Central memory CD4-positive, alpha-beta T cell (primary cell): ENCODE measurements around the gene SPATS2L.
A peak's percentile ranks its signal among the peaks of the same experiment; 100 is the strongest.

Experiments used
- DNase-seq: peaks from one replicate; pipeline ENCODE4 v3.0.0; 2022
- total RNA-seq, 3 experiments: gene quantifications; one replicate each; lab custom pipeline; 2026; lab: John Stamatoyannopoulos, UW

Gene SPATS2L, protein sequence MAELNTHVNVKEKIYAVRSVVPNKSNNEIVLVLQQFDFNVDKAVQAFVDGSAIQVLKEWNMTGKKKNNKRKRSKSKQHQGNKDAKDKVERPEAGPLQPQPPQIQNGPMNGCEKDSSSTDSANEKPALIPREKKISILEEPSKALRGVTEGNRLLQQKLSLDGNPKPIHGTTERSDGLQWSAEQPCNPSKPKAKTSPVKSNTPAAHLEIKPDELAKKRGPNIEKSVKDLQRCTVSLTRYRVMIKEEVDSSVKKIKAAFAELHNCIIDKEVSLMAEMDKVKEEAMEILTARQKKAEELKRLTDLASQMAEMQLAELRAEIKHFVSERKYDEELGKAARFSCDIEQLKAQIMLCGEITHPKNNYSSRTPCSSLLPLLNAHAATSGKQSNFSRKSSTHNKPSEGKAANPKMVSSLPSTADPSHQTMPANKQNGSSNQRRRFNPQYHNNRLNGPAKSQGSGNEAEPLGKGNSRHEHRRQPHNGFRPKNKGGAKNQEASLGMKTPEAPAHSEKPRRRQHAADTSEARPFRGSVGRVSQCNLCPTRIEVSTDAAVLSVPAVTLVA
- 6.8 to 9.4 (median 7.4) reads per million in 3 experiments for total RNA-seq

GRCh38 chr2:200306196-200306930 is at the start of gene SPATS2L:
Gene SPATS2L (plus strand): TSS chr2:200306693. CDS start chr2:200389245, 82,552 bp downstream.
- peak; percentile 21 for DNase-seq

GRCh38 chr2:200257570-200257969 is 48.9 kb upstream of the SPATS2L start:
- no peak for DNase-seq

- DNase-seq = no peak
Observed at GRCh38 chr2:200258081-200258480, 48.4 kb upstream of the SPATS2L start.

GRCh38 chr2:200258881-200259576 is 47.5 kb upstream of the SPATS2L start:
- no peak for DNase-seq

DNA sequence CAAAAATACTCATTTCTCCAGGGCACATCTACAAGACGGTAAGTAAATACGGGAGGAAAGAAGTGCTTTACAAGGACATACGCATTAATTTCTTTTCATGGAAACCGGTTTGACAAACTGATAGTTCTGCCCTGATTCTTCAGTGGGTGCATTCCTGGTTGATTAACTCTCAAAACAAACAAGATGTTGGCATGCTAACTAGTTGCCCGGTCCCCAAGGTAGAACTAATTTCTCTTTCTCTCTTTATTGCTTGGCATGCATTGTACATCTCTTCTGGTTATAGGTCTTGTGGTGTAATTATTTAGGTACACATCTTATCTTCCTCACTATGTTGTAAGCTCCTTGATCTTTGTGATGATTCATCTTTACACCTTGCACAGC is 46.9 kb upstream of the SPATS2L start:
- DNase-seq = no peak

DNA sequence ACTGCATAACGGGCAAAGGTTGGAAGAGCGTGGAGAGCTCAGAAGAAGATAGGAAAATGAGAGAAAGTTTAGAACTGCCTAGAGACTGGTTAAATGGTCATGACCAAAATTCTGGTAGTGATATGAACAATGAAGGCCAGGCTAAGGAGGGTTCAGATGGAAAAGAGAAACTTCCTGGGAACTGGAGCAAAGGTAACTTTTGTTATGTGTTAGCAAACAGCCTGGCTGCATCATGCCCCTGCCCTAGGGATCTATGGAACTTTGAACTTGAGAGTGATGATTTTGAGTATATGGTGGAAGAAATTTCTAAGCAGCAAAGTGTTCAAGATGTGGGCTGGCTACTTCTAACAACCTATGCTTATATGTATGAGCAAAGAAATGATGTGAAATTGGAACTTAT is 44.4 kb upstream of the SPATS2L start:
- DNase-seq = no peak

DNA sequence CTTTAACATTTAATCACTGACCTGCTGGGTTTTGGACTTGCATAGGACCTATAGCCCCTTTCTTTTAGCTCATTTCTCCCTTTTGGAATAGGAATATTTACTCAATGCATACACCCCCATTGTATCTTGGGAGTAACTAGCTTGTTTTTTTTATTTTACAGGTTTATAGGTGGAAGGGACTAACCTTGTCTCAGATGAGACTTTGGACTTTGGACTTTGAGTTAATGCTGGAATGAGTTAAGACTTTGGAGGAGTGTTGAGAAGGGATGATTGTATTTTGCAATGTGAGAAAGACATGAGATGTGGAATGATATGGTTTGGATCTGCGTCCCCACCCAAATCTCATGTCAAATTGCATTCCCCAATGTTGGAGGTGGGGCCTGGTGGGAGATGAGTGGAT is 43.2 kb upstream of the SPATS2L start:
- no peak for DNase-seq

- no peak for DNase-seq
Observed at GRCh38 chr2:200264631-200265030, 41.9 kb upstream of the SPATS2L start.

DNA sequence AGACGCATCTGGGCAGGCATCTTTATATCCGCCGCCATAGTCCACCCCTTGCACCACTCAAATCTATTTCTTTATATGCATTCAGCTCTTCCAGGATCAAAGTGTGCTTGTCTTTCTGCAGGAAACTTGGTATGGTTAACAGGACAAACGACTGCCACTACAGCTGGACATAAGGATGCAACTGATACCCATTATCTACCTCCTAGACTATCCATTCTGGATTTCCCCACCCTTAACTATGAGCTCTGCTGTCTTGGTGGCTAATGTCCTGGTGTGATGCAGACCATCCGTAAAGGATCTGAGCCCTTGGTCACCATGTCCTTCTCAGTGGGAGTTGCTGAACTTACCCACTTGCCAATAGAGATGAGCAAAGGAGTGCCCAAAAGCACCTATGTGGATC is 40.1 kb upstream of the SPATS2L start:
- DNase-seq = no peak

DNA sequence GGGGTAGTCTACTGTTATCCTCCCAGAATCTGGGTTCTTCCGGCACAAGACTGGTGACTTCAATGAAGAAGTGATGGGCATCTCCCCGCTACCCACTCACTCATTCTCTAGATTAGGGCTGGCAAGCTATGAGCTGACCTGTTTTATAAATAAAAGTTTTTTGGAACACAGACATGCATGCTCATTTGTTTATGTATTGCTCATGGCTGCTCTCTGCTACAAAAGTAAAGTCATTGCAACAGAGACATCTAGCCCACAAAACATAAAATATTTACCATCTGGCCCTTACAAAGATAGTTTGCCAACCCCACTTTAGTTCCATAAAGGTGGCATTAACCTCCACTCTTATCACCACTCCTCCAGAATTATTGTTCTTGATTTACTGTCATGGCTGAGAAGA is 39.1 kb upstream of the SPATS2L start:
- no peak for DNase-seq

GRCh38 chr2:200270732-200271131 is 35.8 kb upstream of the SPATS2L start:
- no peak for DNase-seq

- DNase-seq = no peak
Observed at GRCh38 chr2:200272320-200272719, 34.2 kb upstream of the SPATS2L start.

DNA sequence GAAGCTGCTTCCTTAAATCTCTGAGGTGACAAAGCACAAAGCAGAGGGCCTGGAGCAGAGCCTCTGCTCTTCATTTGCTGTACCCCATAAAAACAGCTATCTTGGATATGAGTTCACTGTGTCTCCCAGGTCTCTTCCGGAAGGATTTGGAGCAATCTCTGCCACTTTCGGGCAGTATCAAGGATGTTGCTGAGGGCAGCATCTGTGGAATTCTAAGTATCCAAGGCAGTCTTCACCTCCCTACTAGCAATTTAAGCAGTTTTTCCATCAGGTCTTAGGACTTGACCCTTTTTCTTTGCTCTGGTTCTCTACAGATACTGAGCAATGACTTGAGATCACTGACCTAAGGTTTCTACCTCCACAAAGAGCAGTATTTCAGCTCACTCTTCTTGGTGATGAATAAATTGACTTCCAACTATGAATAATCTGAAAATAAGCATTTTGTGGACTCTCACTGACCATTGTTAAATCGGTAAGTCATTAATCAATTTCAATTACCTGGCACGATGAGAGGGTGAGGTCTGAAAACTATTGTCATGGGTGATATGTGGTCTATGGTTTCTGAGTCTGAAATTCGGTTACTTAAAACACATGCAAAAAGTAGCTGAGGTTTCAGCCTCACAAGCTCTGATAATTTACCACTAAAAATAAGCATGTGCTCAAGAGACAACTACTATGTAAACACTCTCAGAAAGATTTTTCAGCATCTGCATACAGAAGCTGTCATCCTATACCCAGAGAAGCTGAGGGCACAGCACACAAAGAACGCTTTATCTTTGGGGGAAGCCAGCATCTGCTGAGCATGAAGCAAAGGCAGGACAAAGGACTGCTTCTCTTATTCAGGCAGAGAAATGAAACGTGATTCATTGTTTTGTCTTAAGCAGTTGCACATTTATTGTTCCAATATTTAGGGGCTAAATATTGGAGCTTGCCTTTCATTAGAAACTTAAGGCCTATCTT is 32.1 kb upstream of the SPATS2L start:
- DNase-seq = no peak

- DNase-seq = no peak
Observed at GRCh38 chr2:200275295-200276013, 31.0 kb upstream of the SPATS2L start.

DNA sequence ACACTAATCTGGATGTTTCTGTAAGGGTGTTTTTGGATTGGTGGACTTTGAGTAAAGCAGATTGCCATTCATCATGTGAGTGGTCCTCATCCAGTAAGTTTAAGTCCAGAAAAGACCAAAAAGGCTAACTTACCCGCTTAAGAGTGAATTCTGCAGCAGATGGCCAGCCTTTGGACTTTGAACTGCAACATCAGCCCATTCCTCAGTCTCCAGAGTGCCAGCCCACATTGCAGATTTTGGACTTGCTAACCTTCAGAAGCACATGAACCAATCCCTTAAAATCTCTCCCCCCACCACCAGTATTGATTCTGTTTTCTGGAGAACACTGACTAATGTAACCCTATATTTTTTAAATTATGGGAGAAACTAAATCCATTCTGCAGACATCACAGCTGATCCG is 30.0 kb upstream of the SPATS2L start:
- DNase-seq = no peak

GRCh38 chr2:200278694-200279316 is 27.7 kb upstream of the SPATS2L start:
- DNase-seq = no peak

GRCh38 chr2:200279857-200280256 is 26.6 kb upstream of the SPATS2L start:
- no peak for DNase-seq

DNA sequence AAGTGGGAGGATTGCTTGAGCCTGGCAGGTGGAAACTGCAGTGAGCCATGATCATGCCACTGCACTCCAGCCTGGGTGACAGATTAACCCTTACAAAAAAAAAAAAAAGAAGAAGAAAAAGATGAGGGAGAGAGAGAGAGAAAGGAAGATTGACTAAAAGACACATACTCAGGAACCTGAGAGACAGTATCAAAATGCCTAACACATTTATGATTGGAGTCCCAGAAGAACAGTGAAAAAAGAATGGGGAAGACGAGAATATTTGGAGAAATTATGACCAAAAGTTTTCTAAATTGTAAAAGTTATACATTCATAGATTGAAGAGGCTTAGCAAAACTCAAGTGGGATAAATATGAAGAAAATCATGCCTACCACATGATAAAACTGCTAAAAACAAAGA is 19.9 kb upstream of the SPATS2L start:
- no peak for DNase-seq

DNA sequence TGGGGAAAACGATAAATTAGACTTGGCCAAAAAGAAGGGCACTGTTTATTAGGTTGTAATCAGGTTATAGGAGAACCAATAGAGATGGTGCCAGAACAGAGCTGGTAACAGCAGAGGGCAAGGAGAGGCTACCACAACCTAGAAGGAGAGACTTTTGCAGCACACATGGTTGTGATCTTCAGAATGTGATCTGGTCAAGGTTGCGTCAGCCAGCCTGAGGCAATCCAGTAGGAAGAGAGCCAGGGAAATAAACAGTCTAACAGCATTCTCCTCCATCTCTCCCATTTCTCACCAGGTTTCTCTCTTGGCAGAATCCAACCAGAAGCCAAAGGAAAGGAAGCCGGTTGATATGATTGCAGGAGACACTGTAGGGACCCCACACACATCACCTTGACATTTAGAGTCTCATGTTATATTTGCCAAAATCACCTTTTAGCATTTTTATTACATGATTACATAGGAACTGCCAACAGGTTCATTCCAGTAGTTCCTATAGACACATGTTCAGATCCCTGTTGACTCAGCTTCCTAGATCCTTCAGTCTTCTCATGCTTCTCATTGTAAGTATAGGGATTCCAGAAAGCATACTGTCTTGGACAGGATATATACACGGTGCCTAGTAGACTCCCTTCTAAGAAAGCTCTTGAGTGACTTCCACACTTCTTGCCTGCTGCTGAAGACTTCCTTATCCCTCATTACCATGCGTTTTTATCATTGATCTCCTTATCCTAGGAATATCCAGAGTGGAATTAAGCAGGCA is 17.6 kb upstream of the SPATS2L start:
- no peak for DNase-seq

DNA sequence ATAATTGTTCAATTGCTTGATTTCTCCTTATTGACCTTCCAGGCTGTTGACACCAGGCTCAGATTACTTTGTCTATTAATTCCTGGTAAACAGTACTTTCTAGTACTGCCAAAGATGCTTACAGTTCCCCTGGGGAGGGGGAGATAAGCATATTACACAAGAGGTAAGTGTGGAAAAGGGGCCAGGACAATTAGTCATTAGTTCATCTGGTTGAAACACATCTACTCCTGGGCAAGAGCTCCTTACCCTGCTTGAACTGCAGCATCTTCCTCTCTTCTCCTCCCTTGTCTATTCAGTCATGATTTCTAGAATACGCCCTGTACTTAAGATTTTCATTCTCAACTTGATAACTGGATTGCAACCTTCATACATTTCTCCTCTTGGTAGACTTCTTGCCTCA is 10.4 kb upstream of the SPATS2L start:
- DNase-seq = no peak
